AG04450 (cell line): ENCODE data around the gene PLRG1. TPM values are rescaled to one million over a fixed set of nuclear protein-coding genes. Genes with fewer than 3 reads are reported as not detected.
A peak's percentile ranks its signal among the peaks of the same experiment; 100 is the strongest.

Experiments used
- CTCF ChIA-PET: fragments of 300-600, 350-600 bp; formaldehyde crosslinking; extraction: SDS; loops from one replicate; lab custom pipeline; 2022; ENCODE audit warnings: antibody characterized with exemption, inconsistent platforms; lab: Charles Lee
- POLR2A ChIA-PET: fragments of 350-600 bp; formaldehyde crosslinking; extraction: SDS; loops from one replicate; lab custom pipeline; 2021; ENCODE audit warnings: antibody characterized with exemption, inconsistent platforms; lab: Yijun Ruan, JAX
- DNase-seq: peaks from one replicate; pipeline ENCODE4 v3.0.0-alpha.2; 2011; ENCODE audit warnings: low read depth, low spot score
- H3K27ac ChIP-seq: one replicate; pipeline ENCODE4 v1.5.1; 2012; ENCODE audit warnings: low read depth, low read length, control low read depth
- H3K27me3 ChIP-seq: one replicate; pipeline ENCODE4 v1.6.0; 2012; ENCODE audit warnings: low read length; ENCODE audit not compliant: control insufficient read depth, insufficient read depth
- H3K4me3 ChIP-seq: 2 replicates; pipeline ENCODE4 v1.5.1; 2011; ENCODE audit warnings: mild to moderate bottlenecking, low read depth, low read length, control low read depth
- H3K9me3 ChIP-seq: 2 replicates; pipeline ENCODE4 v1.5.1; 2012; ENCODE audit warnings: low read length; ENCODE audit not compliant: control insufficient read depth, insufficient read depth
- polyA plus RNA-seq: library from polyadenylated mRNA; depleted of rRNA; stranded (reverse); fragments of >200 nt; gene quantifications from 2 replicates; pipeline ENCODE4 v1.2.3, GENCODE V29; 2011
- TF ChIP-seq, protein P1 (sequence below): IDR thresholded peaks from 2 replicates; pipeline ENCODE4 v1.5.1; 2011; ENCODE audit warnings: low read depth, low read length, control low read depth, inconsistent platforms

The PLRG1 gene
- polyA plus RNA-seq, 1 experiment = 141 TPM

- Histone ChIP-seq H3K27me3 (peaks cover 36% of the 10 kb centered on the region), H3K4me3 (peak within 1 kb of the TSS; percentile 13; the same call in 1 of the 2 replicates), H3K9me3 (peaks cover 12% of the 10 kb centered on the region; the same call in 1 of the 2 replicates), H3K27ac (no peak within 1 kb of the TSS)
- CTCF ChIA-PET = no interaction called here
- TF ChIP-seq, protein P1, sequence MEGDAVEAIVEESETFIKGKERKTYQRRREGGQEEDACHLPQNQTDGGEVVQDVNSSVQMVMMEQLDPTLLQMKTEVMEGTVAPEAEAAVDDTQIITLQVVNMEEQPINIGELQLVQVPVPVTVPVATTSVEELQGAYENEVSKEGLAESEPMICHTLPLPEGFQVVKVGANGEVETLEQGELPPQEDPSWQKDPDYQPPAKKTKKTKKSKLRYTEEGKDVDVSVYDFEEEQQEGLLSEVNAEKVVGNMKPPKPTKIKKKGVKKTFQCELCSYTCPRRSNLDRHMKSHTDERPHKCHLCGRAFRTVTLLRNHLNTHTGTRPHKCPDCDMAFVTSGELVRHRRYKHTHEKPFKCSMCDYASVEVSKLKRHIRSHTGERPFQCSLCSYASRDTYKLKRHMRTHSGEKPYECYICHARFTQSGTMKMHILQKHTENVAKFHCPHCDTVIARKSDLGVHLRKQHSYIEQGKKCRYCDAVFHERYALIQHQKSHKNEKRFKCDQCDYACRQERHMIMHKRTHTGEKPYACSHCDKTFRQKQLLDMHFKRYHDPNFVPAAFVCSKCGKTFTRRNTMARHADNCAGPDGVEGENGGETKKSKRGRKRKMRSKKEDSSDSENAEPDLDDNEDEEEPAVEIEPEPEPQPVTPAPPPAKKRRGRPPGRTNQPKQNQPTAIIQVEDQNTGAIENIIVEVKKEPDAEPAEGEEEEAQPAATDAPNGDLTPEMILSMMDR = no peak
- POLR2A ChIA-PET = no interaction called here
- no peak for DNase-seq
These were observed 58.6 kb downstream of the PLRG1 start, which contains the start of gene DCHS2 for GRCh38 chr4:154491341-154492271. TSS of gene DCHS2 (minus strand) at chr4:154491799. CDS start at chr4:154491355, 444 bp downstream.

DNA sequence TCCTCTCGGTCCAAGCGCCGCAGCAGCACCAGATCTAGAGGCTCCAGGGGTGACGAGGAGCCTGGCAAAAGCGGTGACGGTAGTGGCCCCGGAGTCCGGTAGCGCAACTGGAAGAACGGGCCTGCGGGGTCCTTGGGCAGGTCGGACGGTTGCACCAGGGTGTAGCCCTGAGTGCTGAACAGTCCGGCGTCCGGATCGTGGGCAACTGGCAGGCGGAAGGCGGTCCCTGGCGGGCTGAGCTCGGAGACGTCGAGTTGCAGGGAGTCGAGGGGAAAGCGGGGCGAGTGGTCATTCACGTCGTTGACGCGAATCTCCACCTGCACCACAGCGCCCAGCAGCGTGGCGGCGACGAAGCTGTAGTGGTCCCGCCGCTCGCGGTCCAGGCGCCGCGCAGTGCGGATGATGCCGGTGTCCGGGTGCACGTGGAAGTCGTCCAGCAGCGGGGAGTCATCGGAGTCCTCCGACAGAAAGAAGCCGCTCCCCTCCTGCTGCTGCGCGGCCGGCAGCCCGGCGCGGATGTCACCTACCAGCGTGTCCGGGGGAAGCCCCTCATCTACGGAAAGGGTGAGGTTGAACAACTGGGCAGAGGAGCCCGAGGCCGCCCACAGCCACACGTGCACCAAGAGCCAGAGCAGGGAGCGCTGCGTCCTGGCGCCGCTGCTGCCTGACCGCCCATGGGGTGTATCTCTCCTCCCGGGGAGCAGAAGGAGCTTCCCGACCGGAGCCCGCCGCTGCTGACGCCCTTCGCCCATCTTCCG is 59.4 kb downstream of the PLRG1 start:
- H3K9me3 ChIP-seq = peaks cover 12% of the 10 kb centered on the region; the same call in 1 of the 2 replicates
- H3K27me3 ChIP-seq = peaks cover 36% of the 10 kb centered on the region
- H3K4me3 ChIP-seq = 0 out of 2 replicates have a peak overlapping the region, but pooled peaks have one; percentile 13
- TF ChIP-seq, protein P1 = no peak
- ChIA-PET CTCF (no interaction called here), POLR2A (no interaction called here)
- H3K27ac ChIP-seq = no peak overlapping the region
- no peak for DNase-seq

- Histone ChIP-seq H3K27me3 (peaks cover 36% of the 10 kb centered on the region), H3K4me3 (no peak overlapping the region), H3K9me3 (peaks cover 12% of the 10 kb centered on the region; the same call in 1 of the 2 replicates), H3K27ac (no peak overlapping the region)
- ChIA-PET CTCF (no interaction called here), POLR2A (no interaction called here)
- TF ChIP-seq, protein P1 = no peak
- no peak for DNase-seq
These were observed 60.0 kb downstream of the PLRG1 start for GRCh38 chr4:154490234-154490582.

DNA sequence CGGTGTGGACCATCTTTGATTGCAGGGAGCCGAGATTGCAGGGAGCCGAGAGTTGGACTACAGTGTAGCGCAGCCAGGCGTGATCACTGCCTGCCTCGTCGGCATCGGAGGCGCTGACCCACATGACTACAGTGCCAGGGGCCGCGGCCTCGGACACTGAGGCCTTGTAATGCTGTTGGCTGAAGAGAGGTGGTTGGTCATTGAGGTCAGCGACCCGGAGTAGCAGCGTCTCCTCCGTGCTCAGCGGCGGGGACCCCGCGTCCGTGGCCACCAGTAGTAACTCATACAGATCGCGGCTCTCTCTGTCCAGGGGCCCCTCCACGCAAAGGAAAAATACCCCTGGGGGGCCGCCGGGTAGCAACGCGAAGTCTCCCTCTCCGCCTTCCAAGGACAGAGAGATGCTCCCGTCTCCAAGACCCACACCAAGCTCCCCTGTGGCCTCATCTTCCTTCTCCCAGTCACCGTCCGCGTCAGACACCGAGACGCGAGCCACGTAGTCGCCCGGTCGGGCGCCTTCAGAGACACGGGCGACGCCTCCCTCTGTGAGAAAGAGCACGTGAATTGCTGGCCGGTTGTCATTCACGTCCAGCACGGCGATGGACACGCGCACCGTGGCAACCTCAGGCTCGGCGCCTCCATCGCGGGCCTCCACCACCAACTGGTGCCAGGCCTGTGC is 60.5 kb downstream of the PLRG1 start:
- ChIA-PET POLR2A (no interaction called here), CTCF (no interaction called here)
- TF ChIP-seq, protein P1 = no peak
- Histone ChIP-seq H3K27me3 (peaks cover 36% of the 10 kb centered on the region), H3K27ac (no peak overlapping the region), H3K4me3 (no peak overlapping the region), H3K9me3 (peaks cover 12% of the 10 kb centered on the region; the same call in 1 of the 2 replicates)
- DNase-seq = no peak
